NCI-H1092 treated with DMSO at 0.1 percent for 48 hours (cell line): ENCODE results near the gene FAXC.
A peak's percentile ranks its signal among the peaks of the same experiment; 100 is the strongest.
"Not testable (repeated sequence)": the region's sequence is repeated elsewhere in the genome, so short reads cannot be mapped to it uniquely, and the experiment has no call there.

Experiments used
- DNase-seq: peaks from one replicate; lab custom pipeline; 2025; lab: John Stamatoyannopoulos, UW

The FAXC gene

DNA sequence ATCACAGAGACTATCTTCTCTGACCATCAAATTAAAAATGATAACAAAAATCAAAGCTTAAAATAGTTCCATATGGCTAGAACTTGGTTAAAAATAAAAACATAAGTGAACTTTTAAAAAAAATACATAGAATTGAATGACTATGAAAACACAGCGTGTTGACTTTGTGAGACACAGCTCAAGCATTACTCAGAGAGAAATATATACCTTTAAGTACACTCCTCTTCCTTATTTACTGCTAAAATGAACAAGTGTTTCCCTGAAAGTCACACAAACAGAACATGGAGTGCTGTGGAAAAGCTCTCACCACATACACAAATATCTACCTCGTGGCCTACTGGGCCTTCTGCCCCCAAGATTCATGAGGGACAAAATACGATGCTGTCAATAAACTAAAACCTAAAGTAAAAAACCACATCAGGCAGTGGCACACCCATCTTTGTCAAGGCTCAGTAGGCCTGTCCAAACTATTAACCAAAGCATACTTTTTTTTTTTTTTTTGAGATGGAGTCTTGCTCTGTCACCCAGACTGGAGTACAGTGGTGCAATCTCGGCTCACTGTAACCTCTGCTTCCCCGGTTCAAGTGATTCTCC lies 7.5 kb downstream of the FAXC start:
- no peak for DNase-seq

DNA sequence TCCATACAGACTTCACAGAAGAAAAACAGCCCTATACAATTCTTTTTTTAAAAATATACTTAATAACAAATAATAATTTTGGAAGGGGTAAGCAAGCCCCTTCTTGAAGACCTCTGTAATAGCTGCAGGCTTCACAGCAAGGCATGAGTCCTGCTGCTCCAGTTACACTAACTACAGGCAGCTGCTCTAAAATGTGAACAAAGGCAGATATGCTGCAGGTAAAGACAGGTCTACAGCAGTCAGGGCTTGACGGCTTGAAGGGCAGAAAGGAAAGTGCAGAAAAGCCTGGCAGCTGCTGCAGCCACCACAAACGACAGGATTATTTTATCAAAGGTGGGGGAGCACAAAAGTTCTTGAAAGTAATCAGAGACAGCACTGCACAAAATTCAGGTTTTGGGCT lies 11.3 kb downstream of the FAXC start:
- no peak for DNase-seq

- DNase-seq, result not testable (repeated sequence)
Observed at GRCh38 chr6:99335298-99335697, 14.2 kb downstream of the FAXC start.

DNA sequence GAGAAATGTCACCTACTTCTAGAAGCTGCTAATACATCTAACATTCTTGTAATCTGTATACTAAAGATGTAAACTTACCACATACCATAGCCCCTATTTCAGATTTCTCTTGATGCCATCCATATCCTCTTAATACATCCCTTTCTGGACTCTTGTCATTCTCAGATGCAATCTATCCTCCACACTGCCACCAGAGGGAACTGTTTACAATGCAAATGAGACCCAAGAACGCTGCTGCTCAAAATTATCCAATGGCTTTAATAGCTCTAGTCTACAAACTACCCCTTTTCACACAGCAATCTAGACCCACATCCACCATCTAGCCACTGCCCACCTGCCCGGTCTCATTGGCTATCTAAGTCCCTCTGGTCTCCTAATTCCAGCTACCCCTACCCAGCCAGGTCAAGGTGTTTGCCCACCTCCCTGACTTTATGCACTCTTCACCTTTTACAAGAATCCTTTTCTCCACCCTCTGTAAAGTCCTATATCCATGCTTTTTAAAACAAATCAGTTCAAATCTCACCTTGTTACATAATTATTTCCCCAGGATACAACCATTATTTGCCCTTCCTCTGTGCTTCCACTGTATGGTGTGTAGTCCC lies 14.8 kb downstream of the FAXC start:
- peak; percentile 18 for DNase-seq

DNA sequence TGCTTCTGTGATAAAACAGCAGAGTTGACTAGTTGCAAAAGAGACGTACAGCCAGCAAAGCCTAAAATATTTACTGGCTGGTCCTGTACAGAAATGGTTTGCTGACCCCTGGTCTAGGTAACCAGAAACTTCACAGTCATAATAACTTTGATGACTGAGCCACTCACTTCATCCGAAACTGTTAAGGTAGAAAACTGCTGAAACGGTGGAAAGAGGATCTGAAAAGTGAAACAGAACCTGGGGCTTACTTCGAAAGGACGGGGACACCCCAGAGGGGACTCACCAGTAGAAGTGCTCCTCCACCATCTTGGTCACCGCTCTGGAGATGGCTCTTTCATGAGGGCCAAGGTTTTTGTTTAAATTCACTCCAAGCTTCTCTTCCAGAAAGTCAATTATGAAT lies 16.4 kb downstream of the FAXC start:
- DNase-seq, result no peak

DNA sequence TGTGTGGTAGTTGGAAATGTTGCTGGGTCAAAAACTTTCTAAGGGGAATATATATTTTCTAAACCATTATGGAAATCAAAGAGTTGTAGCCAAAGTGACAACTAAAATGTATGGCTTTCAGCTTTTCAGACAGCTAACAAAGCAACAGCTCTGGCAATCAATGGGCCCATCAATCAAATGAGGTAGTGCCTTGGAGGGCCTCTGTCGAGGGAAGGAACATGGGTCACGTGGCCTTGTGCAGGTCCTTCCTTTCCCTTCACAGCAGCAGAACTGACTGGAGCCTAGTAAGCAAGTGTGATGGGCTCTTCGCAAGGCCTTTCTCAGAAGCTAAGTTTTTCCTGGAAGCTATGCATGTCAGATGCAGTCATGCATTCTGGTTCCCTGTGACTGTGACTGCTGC lies 17.9 kb downstream of the FAXC start:
- DNase-seq, result no peak

DNA sequence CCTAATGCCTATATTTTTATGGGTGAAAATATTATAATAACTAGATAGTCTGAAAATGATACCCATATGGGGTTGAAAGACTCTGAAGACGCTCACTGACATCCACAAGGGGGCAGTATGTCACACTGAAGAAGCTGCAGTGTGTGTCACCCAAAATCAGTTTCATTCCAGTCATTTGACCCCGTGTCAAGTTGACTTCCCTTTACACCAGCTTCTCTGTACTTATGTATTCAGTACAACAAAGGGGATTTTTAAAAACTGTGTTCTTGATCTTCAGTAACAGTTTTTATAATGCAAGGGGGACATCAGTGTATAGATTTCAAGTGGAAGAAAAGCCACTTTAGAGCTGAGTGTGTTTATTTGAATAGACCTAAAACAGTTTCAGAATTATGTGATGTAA lies 19.3 kb downstream of the FAXC start:
- DNase-seq, result peak; percentile 12

DNA sequence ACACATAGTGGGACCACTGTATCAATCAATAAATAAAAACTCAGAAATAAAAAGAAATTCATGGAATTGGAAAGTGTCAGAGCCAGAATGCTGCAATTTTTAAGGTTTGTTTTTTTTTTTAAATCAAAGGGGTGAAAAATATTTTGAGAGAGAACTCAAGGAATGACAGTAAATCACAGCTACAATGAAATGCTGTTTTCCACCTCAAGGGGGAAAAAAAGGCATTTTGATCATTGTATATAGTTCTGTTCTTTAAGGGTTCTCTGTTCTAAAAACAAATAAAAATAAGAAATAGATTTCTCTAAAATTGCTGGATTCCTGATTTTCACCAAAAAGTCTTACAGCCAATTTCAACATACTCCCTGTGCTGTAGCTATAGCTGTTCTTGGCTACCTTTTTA lies 24.5 kb downstream of the FAXC start:
- DNase-seq, result no peak

DNA sequence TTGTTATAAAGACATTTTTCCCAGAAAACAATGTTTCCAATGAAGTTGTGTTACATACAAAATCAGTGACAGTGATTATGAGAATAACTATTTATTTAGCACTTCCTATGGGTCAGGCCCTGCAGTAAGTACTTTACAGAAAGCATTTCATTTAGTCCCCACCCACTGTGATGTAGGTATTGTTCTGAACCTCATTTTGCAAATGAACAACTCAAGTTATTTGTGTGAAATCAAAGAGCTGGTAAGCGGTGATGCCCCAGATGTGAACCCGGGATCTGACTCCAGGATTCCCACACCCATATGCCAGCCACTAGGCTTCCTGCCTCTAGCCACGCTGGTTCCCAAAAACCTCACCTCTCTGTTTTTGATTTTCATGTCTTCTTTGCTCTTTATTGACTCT lies 30.9 kb downstream of the FAXC start:
- DNase-seq, result no peak

DNA sequence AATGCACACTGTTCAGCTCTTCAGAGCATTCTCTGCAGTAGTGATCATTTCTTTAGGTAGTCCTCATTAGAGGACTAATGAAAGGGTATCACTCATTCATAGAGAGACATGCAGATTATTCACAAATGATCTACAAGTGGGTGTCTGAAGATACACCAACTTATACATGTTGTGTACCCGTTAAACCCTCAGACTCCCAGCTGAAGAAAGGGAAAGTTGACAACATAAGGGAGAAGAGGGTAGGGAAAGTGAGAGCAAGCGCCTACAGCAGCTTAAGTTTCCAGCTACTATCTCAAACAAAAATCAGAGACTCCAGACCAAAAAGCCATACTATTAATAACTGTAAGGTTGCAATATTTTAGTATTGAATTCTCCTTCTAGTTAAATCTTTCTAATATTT lies 37.1 kb downstream of the FAXC start:
- no peak for DNase-seq

- no peak for DNase-seq
Observed at GRCh38 chr6:99310553-99310952, 38.9 kb downstream of the FAXC start.

- DNase-seq, result no peak
Observed at GRCh38 chr6:99309557-99309956, 39.9 kb downstream of the FAXC start.

DNA sequence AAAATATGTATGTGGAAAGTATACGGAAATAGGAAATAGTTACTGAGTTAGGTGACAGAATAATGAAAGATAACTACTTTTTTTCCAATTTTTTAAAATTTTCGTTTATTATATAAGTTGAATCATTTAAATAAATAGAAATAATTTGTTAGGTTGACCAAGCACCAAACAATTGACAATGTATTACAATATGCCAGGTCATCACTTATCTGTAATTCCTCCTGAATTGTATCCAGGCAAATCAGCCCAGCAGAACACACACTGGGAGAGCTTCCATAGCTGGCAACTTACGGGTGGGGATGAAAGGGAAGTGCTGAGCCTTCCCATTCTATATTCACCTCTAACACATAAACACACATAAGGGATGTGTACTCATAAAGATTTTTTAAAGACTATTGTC lies 40.7 kb downstream of the FAXC start:
- no peak for DNase-seq

DNA sequence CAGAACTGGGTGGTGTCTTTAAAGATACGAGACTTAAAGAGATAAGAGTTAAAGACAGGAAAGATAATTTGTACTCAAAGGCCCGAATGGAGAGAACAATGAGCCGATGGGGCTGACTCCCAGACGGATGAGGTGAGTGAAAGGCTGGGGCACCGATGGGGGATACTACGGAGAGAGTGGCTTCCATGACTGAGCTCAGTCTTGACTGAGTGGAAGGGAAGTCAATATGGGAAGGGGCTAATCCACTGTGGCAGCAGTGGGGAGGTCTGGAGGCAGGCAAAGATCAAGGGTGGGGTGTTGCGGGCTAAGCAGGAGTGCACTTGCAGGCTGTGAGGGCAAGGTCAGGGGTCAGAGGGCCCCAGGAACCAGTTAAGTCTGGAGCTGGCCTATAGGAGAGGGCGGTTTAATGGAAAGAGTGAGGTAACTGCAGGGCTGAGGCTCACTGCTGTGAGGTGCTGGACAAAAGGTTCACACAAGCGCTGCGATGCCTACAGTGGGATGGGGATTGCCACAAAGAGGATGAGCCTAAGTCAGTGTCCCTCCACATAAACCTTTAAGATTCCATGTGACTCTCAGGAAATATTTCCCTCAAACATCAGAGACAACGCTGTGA lies 42.1 kb downstream of the FAXC start:
- DNase-seq, result no peak

GRCh38 chr6:99306341-99306740 lies 43.1 kb downstream of the FAXC start:
- DNase-seq, result no peak

DNA sequence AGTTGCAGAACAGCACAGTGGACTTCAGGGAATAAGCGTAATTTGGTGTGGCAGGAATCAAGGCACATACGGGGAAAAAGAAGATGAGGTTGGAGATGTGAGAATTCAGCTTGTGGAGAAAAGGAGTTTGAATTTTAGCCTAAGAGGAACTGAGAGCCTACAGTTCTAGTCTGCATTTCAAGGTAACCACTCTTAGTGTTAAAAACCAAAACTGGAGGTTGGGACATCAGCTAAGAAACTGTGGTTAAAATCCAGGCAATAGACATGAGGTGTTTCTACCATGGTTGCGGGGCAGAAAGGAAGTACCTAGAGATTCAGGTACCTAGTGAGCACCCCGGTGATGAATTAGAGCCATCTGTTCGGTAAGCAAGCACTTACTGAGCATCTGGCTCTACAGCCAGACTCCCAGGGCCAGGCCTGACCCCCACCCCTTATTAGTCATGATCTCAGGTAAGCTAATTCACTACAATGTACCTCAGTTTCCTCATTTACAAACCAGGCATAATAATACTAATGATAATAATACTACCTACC lies 44.4 kb downstream of the FAXC start:
- no peak for DNase-seq

DNA sequence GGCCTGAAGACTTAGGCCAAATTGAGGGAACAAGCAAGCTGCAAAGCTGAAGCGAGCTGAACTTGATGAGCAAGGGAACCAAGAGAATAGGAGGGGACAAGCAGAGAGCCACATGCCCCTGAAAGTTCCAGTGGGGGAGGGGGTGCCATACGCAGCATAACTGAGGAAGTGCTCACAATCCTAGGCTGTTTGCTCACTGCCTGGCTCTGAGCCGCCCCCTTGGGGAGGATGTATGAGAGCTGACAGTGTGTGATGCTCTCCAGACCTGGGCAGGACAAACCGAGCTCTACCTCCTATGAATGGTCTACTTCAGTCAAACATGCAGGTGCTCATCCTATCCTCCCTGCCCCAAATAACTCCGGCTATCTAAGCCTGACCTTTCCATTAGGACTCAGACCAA lies 52.1 kb downstream of the FAXC start:
- no peak for DNase-seq

DNA sequence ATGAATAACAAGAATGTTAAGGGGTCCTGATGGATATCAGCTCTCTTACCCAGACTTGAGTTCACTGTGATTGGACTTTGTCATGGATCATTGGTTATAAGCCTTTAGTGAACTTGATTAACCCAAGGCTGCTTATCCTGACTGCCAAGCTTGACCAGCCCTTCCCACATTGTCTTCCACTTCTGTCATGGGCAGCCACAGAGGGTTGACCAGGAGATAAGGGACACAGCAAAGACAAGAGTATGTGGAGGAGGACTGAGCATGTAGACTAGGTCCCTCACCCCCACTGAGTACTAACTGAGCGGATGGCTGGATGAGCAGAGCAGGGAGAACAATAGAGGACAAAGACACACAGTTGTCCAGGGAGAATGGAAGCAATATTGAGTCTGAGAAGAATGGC lies 52.5 kb downstream of the FAXC start:
- no peak for DNase-seq

DNA sequence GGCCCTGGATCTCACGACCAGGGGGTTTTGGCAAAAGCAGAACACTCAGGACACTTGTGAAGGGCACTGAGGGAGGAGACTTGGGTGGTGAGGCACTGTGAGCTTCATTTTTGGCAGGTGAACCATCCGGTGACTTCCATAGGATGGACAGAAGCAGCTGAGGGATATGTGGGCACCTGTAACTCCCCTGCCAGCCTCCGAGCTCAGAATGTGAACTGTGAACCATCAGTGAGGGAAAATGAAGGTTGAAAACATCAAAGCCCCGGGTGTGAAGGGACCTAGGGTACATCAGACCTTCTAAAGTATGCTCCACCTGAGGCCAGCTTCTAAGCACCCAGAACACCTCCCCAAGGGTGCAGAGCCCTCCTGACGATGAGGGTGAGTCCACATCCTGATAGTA lies 53.2 kb downstream of the FAXC start:
- no peak for DNase-seq

DNA sequence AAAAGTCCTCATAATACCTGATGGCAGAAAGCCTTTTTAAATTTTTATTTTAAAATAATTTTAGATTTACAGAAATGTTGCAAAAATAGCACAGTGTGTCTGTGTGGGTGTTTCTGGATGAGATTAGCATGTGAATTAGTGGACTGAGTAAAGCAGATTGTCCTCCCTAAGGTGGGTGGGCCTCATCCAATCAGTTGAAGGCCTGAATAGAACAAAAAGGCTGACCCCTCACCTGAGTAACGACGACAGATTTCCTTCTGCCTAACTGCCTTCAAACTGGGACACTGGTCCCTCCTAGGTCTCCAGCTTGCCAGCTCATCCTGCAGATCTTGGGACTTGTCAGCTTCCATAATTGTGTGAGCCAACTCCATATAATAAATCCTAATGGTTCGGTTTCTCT lies 54.2 kb downstream of the FAXC start:
- DNase-seq, result no peak

DNA sequence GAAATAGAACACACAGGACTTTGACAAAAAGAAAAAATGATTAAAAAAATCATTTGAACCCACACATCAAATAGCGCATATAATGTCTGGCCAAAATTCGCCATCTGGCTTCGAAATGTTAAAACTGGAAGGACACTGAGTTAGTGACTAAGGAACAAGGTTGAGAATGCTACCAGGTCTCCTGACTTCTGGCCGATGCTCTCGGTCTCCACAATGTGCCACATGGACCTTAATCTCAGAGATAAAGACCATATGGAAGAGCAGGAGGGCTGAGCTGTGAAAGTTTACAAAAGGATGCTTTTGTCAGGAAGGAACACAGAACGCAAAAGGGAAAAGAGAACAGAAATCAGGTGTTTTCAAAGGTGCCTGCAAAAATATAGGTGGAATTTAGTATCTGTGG lies 54.7 kb downstream of the FAXC start:
- no peak for DNase-seq

DNA sequence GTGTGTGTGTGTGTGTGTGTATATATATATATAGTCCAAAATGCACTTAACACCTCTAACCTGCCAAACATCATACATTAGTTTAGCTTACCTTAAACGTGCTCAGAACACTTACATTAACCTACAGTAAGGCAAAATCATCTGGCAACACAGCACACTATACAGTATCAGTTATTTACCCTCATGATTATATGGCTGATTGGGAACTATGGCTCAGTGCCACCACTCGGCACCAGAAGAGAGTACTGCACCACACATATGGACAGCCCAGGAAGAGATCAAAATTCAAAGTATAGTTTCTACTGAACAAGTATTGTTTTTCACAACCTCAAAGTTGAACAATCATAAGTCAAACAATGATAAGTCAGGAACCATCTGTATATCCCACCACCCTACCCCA lies 59.8 kb downstream of the FAXC start:
- DNase-seq, result no peak

GRCh38 chr6:99288668-99289067 lies 60.8 kb downstream of the FAXC start:
- no peak for DNase-seq

DNA sequence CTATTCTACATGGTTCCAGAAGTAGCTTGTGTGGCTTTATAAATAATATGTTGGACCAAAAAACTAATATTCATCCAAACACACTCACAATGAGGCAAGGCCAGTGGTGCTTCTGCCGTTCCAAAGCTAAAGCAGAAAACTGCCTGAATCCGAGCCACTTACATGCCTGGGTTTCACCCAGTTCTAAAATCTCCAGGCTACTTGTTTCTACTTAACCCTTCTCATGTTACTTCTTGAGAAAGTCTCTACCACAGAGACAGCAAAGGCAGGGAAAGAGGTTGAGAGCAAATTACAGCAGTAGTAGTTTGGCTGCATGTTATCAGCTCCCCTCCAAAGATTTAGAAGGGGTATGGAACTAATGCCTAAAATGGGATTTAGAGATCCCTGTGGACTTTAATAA lies 62.0 kb downstream of the FAXC start:
- no peak for DNase-seq
